HepG2 (cell line): ENCODE data around the gene FGFR4. TPM values are rescaled to one million over a fixed set of nuclear protein-coding genes. Genes with fewer than 3 reads are reported as not detected.

Experiments used
- AHR ChIP-seq: IDR thresholded peaks from 2 replicates; pipeline ENCODE4 v1.6.1; 2018; ENCODE audit warnings: missing genetic modification reagents, missing compliant biosample characterization
- DBP ChIP-seq: sonication (generic); formaldehyde crosslinking; IDR thresholded peaks from 2 replicates; pipeline ENCODE4 v1.4.0; 2020; ENCODE audit warnings: missing genetic modification reagents; ENCODE audit errors: not compliant biosample characterization
- FOSL2 ChIP-seq: sonication (generic); formaldehyde crosslinking; IDR thresholded peaks from 2 replicates; pipeline ENCODE4 v1.4.0; 2020; ENCODE audit warnings: missing genetic modification reagents
- IRF2 ChIP-seq: IDR thresholded peaks from 2 replicates; pipeline ENCODE4 v1.6.1; 2018; ENCODE audit warnings: missing genetic modification reagents, missing compliant biosample characterization
- ISL2 ChIP-seq: sonication (generic); formaldehyde crosslinking; IDR thresholded peaks from 2 replicates; pipeline ENCODE4 v1.5.0; 2020; ENCODE audit warnings: missing genetic modification reagents
- KMT2A ChIP-seq: sonication (generic); formaldehyde crosslinking; IDR thresholded peaks from 2 replicates; pipeline ENCODE4 v1.4.0; 2020; ENCODE audit warnings: missing genetic modification reagents
- MAX ChIP-seq: IDR thresholded peaks from 2 replicates; pipeline ENCODE4 v1.6.1; 2012; ENCODE audit warnings: inconsistent platforms
- NRL ChIP-seq: sonication (generic); formaldehyde crosslinking; IDR thresholded peaks from 2 replicates; pipeline ENCODE4 v1.5.0; 2020; ENCODE audit warnings: missing genetic modification reagents, mild to moderate bottlenecking, moderate library complexity, borderline replicate concordance
- PLSCR1 ChIP-seq: sonication (generic); formaldehyde crosslinking; IDR thresholded peaks from 2 replicates; pipeline ENCODE4 v1.5.0; 2020; ENCODE audit warnings: missing genetic modification reagents, mild to moderate bottlenecking, borderline replicate concordance
- POLR2A ChIP-seq, 2 experiments: IDR thresholded peaks; 2 replicates each; pipeline ENCODE4 v1.6.1; 2011; ENCODE audit warnings: low read depth in 2 of 2, low read length in 2 of 2, mild to moderate bottlenecking in 1 of 2, moderate library complexity in 1 of 2; ENCODE audit not compliant: insufficient read depth in 1 of 2
- REPIN1 ChIP-seq: sonication (generic); formaldehyde crosslinking; IDR thresholded peaks from 2 replicates; pipeline ENCODE4 v1.8.0; 2022; ENCODE audit warnings: missing genetic modification reagents, low read depth, mild to moderate bottlenecking, borderline replicate concordance
- SMC3 ChIP-seq: IDR thresholded peaks from 2 replicates; pipeline ENCODE4 v1.6.1; 2011; ENCODE audit warnings: low read length, improper control_type of control experiment
- STAG1 ChIP-seq: sonication (generic); formaldehyde crosslinking; IDR thresholded peaks from 2 replicates; pipeline ENCODE4 v1.4.0; 2020; ENCODE audit warnings: missing genetic modification reagents
- ZNF281 ChIP-seq: sonication (generic); formaldehyde crosslinking; IDR thresholded peaks from 2 replicates; pipeline ENCODE4 v1.4.0; 2020; ENCODE audit warnings: missing genetic modification reagents, borderline replicate concordance
- ZNF451 ChIP-seq: sonication (generic); formaldehyde crosslinking; IDR thresholded peaks from 2 replicates; pipeline ENCODE4 v1.5.0; 2020; ENCODE audit warnings: mild to moderate bottlenecking, missing genetic modification reagents
- ZNF512B ChIP-seq: sonication (generic); formaldehyde crosslinking; IDR thresholded peaks from 2 replicates; pipeline ENCODE4 v1.5.1; 2020; ENCODE audit warnings: missing genetic modification reagents, mild to moderate bottlenecking, borderline replicate concordance
- ZNF687 ChIP-seq: sonication (generic); formaldehyde crosslinking; IDR thresholded peaks from 2 replicates; pipeline ENCODE4 v1.5.1; 2020; ENCODE audit warnings: mild to moderate bottlenecking, missing genetic modification reagents, moderate library complexity
- ZSCAN20 ChIP-seq: sonication (generic); formaldehyde crosslinking; IDR thresholded peaks from 2 replicates; pipeline ENCODE4 v1.4.0; 2020; ENCODE audit warnings: missing genetic modification reagents, mild to moderate bottlenecking, borderline replicate concordance
- polyA plus RNA-seq, 8 experiments: library from polyadenylated mRNA; depleted of rRNA in 3 of 8; stranded (reverse) in 7 of 8; unstranded in 1 of 8; fragments of >200 nt; fragmentation: Illumina TruSeq in 4 of 8; extraction: Trizol in 4 of 8; gene quantifications; 2 replicates each; pipeline versions ENCODE4 v1.2.1 to v1.2.3, GENCODE V29; 2011 to 2016; ENCODE audit warnings: low read depth in 4 of 8, missing spikeins in 1 of 8, mixed read lengths in 1 of 8; ENCODE audit not compliant: insufficient read depth in 1 of 8
- total RNA-seq, 5 experiments: library from RNA; depleted of rRNA; stranded (reverse); fragments of >200 nt; fragmentation: Illumina TruSeq; extraction: Trizol; gene quantifications; 2 replicates each; pipeline ENCODE4 v1.2.3, GENCODE V29; 2016; ENCODE audit warnings: low read depth in 1 of 5

FGFR4 gene
- total and polyA plus RNA-seq, 2 of the 13 experiments (the other 11 are each of a cell fraction or from before 2014, with no cell fraction given), result 129 to 219 TPM

GRCh38 chr5:177111720-177112394 is 25.1 kb downstream of the FGFR4 start (continued):
- no peak for TF ChIP-seq ZSCAN20 (CRISPR knock-in tag)
- peak; percentile 97 for TF ChIP-seq STAG1 (CRISPR knock-in tag)
- TF ChIP-seq ZNF512B (CRISPR knock-in tag), result 0 out of 2 replicates have a peak, but pooled peaks have one; percentile 51
- peak; percentile 58; the same call in 1 of the 2 replicates for TF ChIP-seq NRL
- no peak for TF ChIP-seq ZNF451 (CRISPR knock-in tag)
- TF ChIP-seq DBP (CRISPR knock-in tag), result no peak
- no peak for TF ChIP-seq PLSCR1 (CRISPR knock-in tag)
- no peak for TF ChIP-seq ISL2 (CRISPR knock-in tag)
- no peak for TF ChIP-seq MAX
- TF ChIP-seq POLR2A (IDR thresholded peaks at IDR 0.05; ENCODE audit: insufficient read depth in 1 of 2, low read depth in 2 of 2, low read length in 2 of 2), result no peak
- peak; percentile 26; the same call in 1 of the 2 replicates for TF ChIP-seq REPIN1 (CRISPR knock-in tag)
- TF ChIP-seq IRF2 (CRISPR knock-in tag), result 0 out of 2 replicates have a peak, but pooled peaks have one; percentile 34
- no peak for TF ChIP-seq KMT2A (CRISPR knock-in tag)
- TF ChIP-seq AHR, result no peak
- peak; percentile 83 for TF ChIP-seq SMC3
- TF ChIP-seq FOSL2 (CRISPR knock-in tag), result peak; percentile 19; the same call in 1 of the 2 replicates
- peak; percentile 57 for TF ChIP-seq ZNF687 (CRISPR knock-in tag)
- no peak for TF ChIP-seq ZNF281 (CRISPR knock-in tag)
